Germinal center (tissue), 1 donor: ENCODE data around the gene VSX1.

Experiments used
- DNase-seq: peaks from one replicate; pipeline ENCODE4 v3.0.0; 2012; ENCODE audit warnings: mixed read lengths, low spot score

VSX1 gene

GRCh38 chr20:25081730-25082497 is at the start of gene VSX1:
Gene VSX1, minus strand, starts transcription at chr20:25082141. Its CDS starts 45 bp downstream, at chr20:25082096.
- DNase-seq: no peak

GRCh38 chr20:25129908-25130307 is 48.0 kb upstream of the VSX1 start:
- no peak for DNase-seq

GRCh38 chr20:25129428-25129827 is 47.5 kb upstream of the VSX1 start:
- no peak for DNase-seq

- no peak for DNase-seq
Measured at GRCh38 chr20:25128649-25129048, 46.7 kb upstream of the VSX1 start.

- DNase-seq: no peak
Measured at GRCh38 chr20:25127761-25128537, 46.0 kb upstream of the VSX1 start.

GRCh38 chr20:25126204-25127029 is 44.5 kb upstream of the VSX1 start:
- no peak for DNase-seq

GRCh38 chr20:25125636-25126035 is 43.7 kb upstream of the VSX1 start:
- DNase-seq: no peak

- no peak for DNase-seq
Measured at GRCh38 chr20:25120920-25121319, 39.0 kb upstream of the VSX1 start.

- DNase-seq: no peak
Measured at GRCh38 chr20:25120457-25120856, 38.5 kb upstream of the VSX1 start.

- no peak for DNase-seq
Measured at GRCh38 chr20:25118529-25118928, 36.6 kb upstream of the VSX1 start.

- no peak for DNase-seq
Measured at GRCh38 chr20:25117990-25118389, 36.0 kb upstream of the VSX1 start.

- DNase-seq: no peak
Measured at GRCh38 chr20:25116739-25117458, 35.0 kb upstream of the VSX1 start.

- DNase-seq: no peak
Measured at GRCh38 chr20:25103526-25103925, 21.6 kb upstream of the VSX1 start.

- no peak for DNase-seq
Measured at GRCh38 chr20:25100914-25101313, 19.0 kb upstream of the VSX1 start.

- no peak for DNase-seq
Measured at GRCh38 chr20:25099601-25100140, 17.7 kb upstream of the VSX1 start.

GRCh38 chr20:25097498-25097897 is 15.6 kb upstream of the VSX1 start:
- no peak for DNase-seq

- DNase-seq: no peak
Measured at GRCh38 chr20:25090492-25091429, 8.8 kb upstream of the VSX1 start.

GRCh38 chr20:25089662-25090061 is 7.7 kb upstream of the VSX1 start:
- DNase-seq: no peak

- DNase-seq: no peak
Measured at GRCh38 chr20:25089096-25089495, 7.2 kb upstream of the VSX1 start.

- DNase-seq: no peak
Measured at GRCh38 chr20:25088267-25088666, 6.3 kb upstream of the VSX1 start.
